Measurements from ENCODE around the gene GAGE13.
"Not testable (repeated sequence)": the region's sequence is repeated elsewhere in the genome, so short reads cannot be mapped to it uniquely, and the experiment has no call there.

Gene GAGE13

GRCh38 chrX:49331282-49331681 lies at the start of gene GAGE13:
GAGE13 (plus strand) TSS chrX:49331582; CDS start chrX:49332738, 1,156 bp downstream.
- DNase-seq (ENCODE audit: low spot score); POLR2A ChIA-PET (ENCODE audit: low non-redundant PET); CTCF ChIA-PET; H3K27ac ChIP-seq: not testable (repeated sequence)

GRCh38 chrX:49282647-49283011 lies 48.8 kb upstream of the GAGE13 start:
- no peak overlapping the region for H3K27ac ChIP-seq
- CTCF ChIA-PET, result no interaction called here
- POLR2A ChIA-PET (ENCODE audit: low non-redundant PET), result no interaction called here
- no peak for TF ChIP-seq CTCF (conservative IDR thresholded peaks at IDR 0.05; ENCODE audit: low read depth)
- DNase-seq (ENCODE audit: low spot score), result no peak

GRCh38 chrX:49284212-49284611 lies 47.2 kb upstream of the GAGE13 start:
- H3K27ac ChIP-seq, result no peak overlapping the region
- DNase-seq (ENCODE audit: low spot score), result no peak
- ChIA-PET CTCF (no interaction called here), POLR2A (ENCODE audit: low non-redundant PET) (no interaction called here)
- no peak for TF ChIP-seq CTCF (conservative IDR thresholded peaks at IDR 0.05; ENCODE audit: low read depth)

- H3K27ac ChIP-seq, result no peak overlapping the region
- ChIA-PET POLR2A (ENCODE audit: low non-redundant PET) (no interaction called here), CTCF (no interaction called here)
- no peak for TF ChIP-seq CTCF (conservative IDR thresholded peaks at IDR 0.05; ENCODE audit: low read depth)
- no peak for DNase-seq (ENCODE audit: low spot score)
Measured at GRCh38 chrX:49286136-49286535, 45.2 kb upstream of the GAGE13 start.

- no peak for TF ChIP-seq CTCF (conservative IDR thresholded peaks at IDR 0.05; ENCODE audit: low read depth)
- H3K27ac ChIP-seq, result no peak overlapping the region
- ChIA-PET CTCF (no interaction called here), POLR2A (ENCODE audit: low non-redundant PET) (interaction anchor here (0.6 kb wide), 1 partner anchor 9 kb away, joined by 3 read pairs; no protein-coding TSS in a partner anchor)
- DNase-seq (ENCODE audit: low spot score), result no peak
Measured at GRCh38 chrX:49286581-49286980, 44.8 kb upstream of the GAGE13 start.

- TF ChIP-seq CTCF (conservative IDR thresholded peaks at IDR 0.05; ENCODE audit: low read depth), result no peak
- POLR2A ChIA-PET (ENCODE audit: low non-redundant PET), result no interaction called here
- DNase-seq (ENCODE audit: low spot score), result no peak
- CTCF ChIA-PET, result no interaction called here
- H3K27ac ChIP-seq, result no peak overlapping the region
Measured at GRCh38 chrX:49287665-49288064, 43.7 kb upstream of the GAGE13 start.

GRCh38 chrX:49290215-49290614 lies 41.2 kb upstream of the GAGE13 start:
- no peak for DNase-seq (ENCODE audit: low spot score)
- no peak overlapping the region for H3K27ac ChIP-seq
- CTCF ChIA-PET, result no interaction called here
- TF ChIP-seq CTCF (conservative IDR thresholded peaks at IDR 0.05; ENCODE audit: low read depth), result no peak
- POLR2A ChIA-PET (ENCODE audit: low non-redundant PET), result no interaction called here

Data from RWPE1 (cell line).